Liver (tissue), 9 donors: ENCODE results near the gene PROKR1. TPM values are rescaled to one million over a fixed set of nuclear protein-coding genes. Genes with fewer than 3 reads are reported as not detected.

Experiments used
- DNase-seq: peaks from one replicate; pipeline ENCODE4 v3.0.0-alpha.2; 2017; ENCODE audit warnings: low spot score
- H3K27ac ChIP-seq, 2 donors: one replicate each; pipeline ENCODE4 v1.7.0; 2013; ENCODE audit warnings: inconsistent platforms in 2 of 2, low read length in 2 of 2, control low read depth in 1 of 2, low read depth in 1 of 2, mild to moderate bottlenecking in 1 of 2
- H3K27me3 ChIP-seq, 4 donors: one replicate each; pipeline versions ENCODE4 v1.6.1 to v1.7.0; 2013; ENCODE audit warnings: low read length in 3 of 4, inconsistent platforms in 1 of 4, mild to moderate bottlenecking in 1 of 4, moderate library complexity in 1 of 4; ENCODE audit not compliant: control insufficient read depth in 4 of 4, insufficient read depth in 4 of 4
- H3K36me3 ChIP-seq, 4 donors: one replicate each; pipeline versions ENCODE4 v1.6.1 to v1.7.0; 2013; ENCODE audit warnings: low read length in 3 of 4, mild to moderate bottlenecking in 3 of 4, low read depth in 1 of 4, moderate library complexity in 1 of 4; ENCODE audit not compliant: control insufficient read depth in 4 of 4, insufficient read depth in 3 of 4
- H3K4me1 ChIP-seq, 4 donors: one replicate each; pipeline versions ENCODE4 v1.6.1 to v1.7.0; 2013; ENCODE audit warnings: low read length in 3 of 4, mild to moderate bottlenecking in 3 of 4, moderate library complexity in 1 of 4; ENCODE audit not compliant: control insufficient read depth in 4 of 4, insufficient read depth in 4 of 4
- H3K4me3 ChIP-seq, 3 donors: one replicate each; pipeline versions ENCODE4 v1.6.1 to v1.7.0; 2013; ENCODE audit warnings: low read length in 3 of 3, control low read depth in 1 of 3, low read depth in 1 of 3, mild to moderate bottlenecking in 1 of 3
- H3K9ac ChIP-seq, 2 donors: one replicate each; pipeline ENCODE4 v1.7.0; 2013; ENCODE audit warnings: low read length in 2 of 2, mild to moderate bottlenecking in 2 of 2, moderate library complexity in 2 of 2, control low read depth in 1 of 2, low read depth in 1 of 2
- H3K9me3 ChIP-seq, 4 donors: one replicate each; pipeline versions ENCODE4 v1.6.1 to v1.7.0; 2013; ENCODE audit warnings: low read length in 3 of 4; ENCODE audit not compliant: control insufficient read depth in 4 of 4
- EGR1 ChIP-seq, 2 donors: IDR thresholded peaks; 2 replicates each; pipeline ENCODE4 v1.6.1; 2016 to 2018; ENCODE audit warnings: antibody characterized with exemption in 2 of 2, low read depth in 2 of 2
- FOXA2 ChIP-seq: IDR thresholded peaks from 2 replicates; pipeline ENCODE4 v1.6.1; 2016; ENCODE audit warnings: antibody characterized with exemption
- HNF4A ChIP-seq, 2 donors: conservative IDR thresholded peaks; 2 replicates each; pipeline ENCODE4 v1.6.1; 2016; ENCODE audit warnings: antibody characterized with exemption in 2 of 2, mild to moderate bottlenecking in 2 of 2
- HNF4G ChIP-seq: IDR thresholded peaks from 2 replicates; pipeline ENCODE4 v1.6.1; 2016; ENCODE audit warnings: antibody characterized with exemption
- JUND ChIP-seq, 2 donors: IDR thresholded peaks; 2 replicates each; pipeline ENCODE4 v1.6.1; 2016; ENCODE audit warnings: antibody characterized with exemption in 2 of 2
- MAX ChIP-seq: IDR thresholded peaks from 2 replicates; pipeline ENCODE4 v1.6.1; 2016; ENCODE audit warnings: antibody characterized with exemption
- NR2F2 ChIP-seq: IDR thresholded peaks from 2 replicates; pipeline ENCODE4 v1.6.1; 2016; ENCODE audit warnings: antibody characterized with exemption
- RAD21 ChIP-seq, 2 donors: IDR thresholded peaks; 2 replicates each; pipeline ENCODE4 v1.6.1; 2016; ENCODE audit warnings: antibody characterized with exemption in 2 of 2, mild to moderate bottlenecking in 2 of 2
- RXRA ChIP-seq, 2 donors: IDR thresholded peaks; 2 replicates each; pipeline ENCODE4 v1.6.1; 2017 to 2018; ENCODE audit warnings: antibody characterized with exemption in 2 of 2, mild to moderate bottlenecking in 1 of 2
- SP1 ChIP-seq: IDR thresholded peaks from 2 replicates; pipeline ENCODE4 v1.6.1; 2018; ENCODE audit warnings: antibody characterized with exemption, mild to moderate bottlenecking
- TAF1 ChIP-seq: conservative IDR thresholded peaks from 2 replicates; pipeline ENCODE4 v1.6.1; 2016; ENCODE audit warnings: antibody characterized with exemption, mild to moderate bottlenecking
- YY1 ChIP-seq: IDR thresholded peaks from 2 replicates; pipeline ENCODE4 v1.6.1; 2016; ENCODE audit warnings: antibody characterized with exemption, mild to moderate bottlenecking
- ZBTB33 ChIP-seq: IDR thresholded peaks from 2 replicates; pipeline ENCODE4 v1.6.1; 2016; ENCODE audit warnings: antibody characterized with exemption
- WGBS: extraction: QIAGEN DNeasy Blood & Tissue Kit; methylation state at CpG from one replicate; pipeline ENCODE4 v1.1.7; 2013; 5-methylcytosine and 5-hydroxymethylcytosine counted together
- polyA plus RNA-seq, 2 donors: library from polyadenylated mRNA; stranded (reverse) in 1 of 2; unstranded in 1 of 2; fragments of 200-250 nt in 1 of 2; fragments of >200 nt in 1 of 2; fragmentation: Nextera tagmentation in 1 of 2; extraction: Ambion mirVana in 1 of 2; gene quantifications; one replicate each; pipeline versions ENCODE4 v1.2.1 to v1.2.3, GENCODE V29; 2013 to 2015
- total RNA-seq, 2 donors: library from RNA; depleted of rRNA; stranded (reverse); fragments of >200 nt; gene quantifications; one replicate each; pipeline ENCODE4 v1.2.3, GENCODE V29; 2014
- TF ChIP-seq, protein P1 (sequence below): fragments of 150-350 bp; IDR thresholded peaks from 2 replicates; pipeline ENCODE4 v1.5.1; 2017; ENCODE audit warnings: improper control_type of control experiment, low read depth, low read length; ENCODE audit not compliant: missing input control
- TF ChIP-seq, protein P2 (sequence below): IDR thresholded peaks from 2 replicates; pipeline ENCODE4 v1.6.1; 2016; ENCODE audit warnings: antibody characterized with exemption, mild to moderate bottlenecking
- donor health status: healthy.
- donor health status: healthy.
- donor health status: healthy.
- donor health status: healthy.
- donor health status: healthy.

The PROKR1 gene
- total and polyA plus RNA-seq, 4 donors: 0.02 to 0.05 TPM; not detected in 2

- no peak overlapping the region for H3K27ac ChIP-seq
- H3K4me1 ChIP-seq: no peaks in the 10 kb centered on the region
- no peak for DNase-seq
- no peak overlapping the region for H3K9ac ChIP-seq
- H3K36me3 ChIP-seq: no peaks in the 10 kb centered on the region
- no peaks in the 10 kb centered on the region for H3K27me3 ChIP-seq
- peaks cover 0 to 3% (median 0%) of the 10 kb centered on the region in 4 donors for H3K9me3 ChIP-seq
- TF ChIP-seq, protein P1, sequence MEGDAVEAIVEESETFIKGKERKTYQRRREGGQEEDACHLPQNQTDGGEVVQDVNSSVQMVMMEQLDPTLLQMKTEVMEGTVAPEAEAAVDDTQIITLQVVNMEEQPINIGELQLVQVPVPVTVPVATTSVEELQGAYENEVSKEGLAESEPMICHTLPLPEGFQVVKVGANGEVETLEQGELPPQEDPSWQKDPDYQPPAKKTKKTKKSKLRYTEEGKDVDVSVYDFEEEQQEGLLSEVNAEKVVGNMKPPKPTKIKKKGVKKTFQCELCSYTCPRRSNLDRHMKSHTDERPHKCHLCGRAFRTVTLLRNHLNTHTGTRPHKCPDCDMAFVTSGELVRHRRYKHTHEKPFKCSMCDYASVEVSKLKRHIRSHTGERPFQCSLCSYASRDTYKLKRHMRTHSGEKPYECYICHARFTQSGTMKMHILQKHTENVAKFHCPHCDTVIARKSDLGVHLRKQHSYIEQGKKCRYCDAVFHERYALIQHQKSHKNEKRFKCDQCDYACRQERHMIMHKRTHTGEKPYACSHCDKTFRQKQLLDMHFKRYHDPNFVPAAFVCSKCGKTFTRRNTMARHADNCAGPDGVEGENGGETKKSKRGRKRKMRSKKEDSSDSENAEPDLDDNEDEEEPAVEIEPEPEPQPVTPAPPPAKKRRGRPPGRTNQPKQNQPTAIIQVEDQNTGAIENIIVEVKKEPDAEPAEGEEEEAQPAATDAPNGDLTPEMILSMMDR: no peak
- no peak for TF ChIP-seq HNF4G
- no peak for TF ChIP-seq YY1
- no peak overlapping the region for H3K4me3 ChIP-seq
These were observed 22.6 kb upstream of the PROKR1 start for GRCh38 chr2:68620772-68621171.

- Histone ChIP-seq H3K27me3 (no peaks in the 10 kb centered on the region), H3K4me3 (no peak overlapping the region), H3K27ac (no peak overlapping the region), H3K4me1 (no peaks in the 10 kb centered on the region), H3K9ac (no peak overlapping the region), H3K9me3 (peaks cover 0 to 3% (median 0%) of the 10 kb centered on the region in 4 donors), H3K36me3 (no peaks in the 10 kb centered on the region)
- TF ChIP-seq NR2F2: no peak
- TF ChIP-seq MAX: no peak
- no peak for TF ChIP-seq RAD21 (IDR thresholded peaks at IDR 0.05)
- TF ChIP-seq, protein P2, sequence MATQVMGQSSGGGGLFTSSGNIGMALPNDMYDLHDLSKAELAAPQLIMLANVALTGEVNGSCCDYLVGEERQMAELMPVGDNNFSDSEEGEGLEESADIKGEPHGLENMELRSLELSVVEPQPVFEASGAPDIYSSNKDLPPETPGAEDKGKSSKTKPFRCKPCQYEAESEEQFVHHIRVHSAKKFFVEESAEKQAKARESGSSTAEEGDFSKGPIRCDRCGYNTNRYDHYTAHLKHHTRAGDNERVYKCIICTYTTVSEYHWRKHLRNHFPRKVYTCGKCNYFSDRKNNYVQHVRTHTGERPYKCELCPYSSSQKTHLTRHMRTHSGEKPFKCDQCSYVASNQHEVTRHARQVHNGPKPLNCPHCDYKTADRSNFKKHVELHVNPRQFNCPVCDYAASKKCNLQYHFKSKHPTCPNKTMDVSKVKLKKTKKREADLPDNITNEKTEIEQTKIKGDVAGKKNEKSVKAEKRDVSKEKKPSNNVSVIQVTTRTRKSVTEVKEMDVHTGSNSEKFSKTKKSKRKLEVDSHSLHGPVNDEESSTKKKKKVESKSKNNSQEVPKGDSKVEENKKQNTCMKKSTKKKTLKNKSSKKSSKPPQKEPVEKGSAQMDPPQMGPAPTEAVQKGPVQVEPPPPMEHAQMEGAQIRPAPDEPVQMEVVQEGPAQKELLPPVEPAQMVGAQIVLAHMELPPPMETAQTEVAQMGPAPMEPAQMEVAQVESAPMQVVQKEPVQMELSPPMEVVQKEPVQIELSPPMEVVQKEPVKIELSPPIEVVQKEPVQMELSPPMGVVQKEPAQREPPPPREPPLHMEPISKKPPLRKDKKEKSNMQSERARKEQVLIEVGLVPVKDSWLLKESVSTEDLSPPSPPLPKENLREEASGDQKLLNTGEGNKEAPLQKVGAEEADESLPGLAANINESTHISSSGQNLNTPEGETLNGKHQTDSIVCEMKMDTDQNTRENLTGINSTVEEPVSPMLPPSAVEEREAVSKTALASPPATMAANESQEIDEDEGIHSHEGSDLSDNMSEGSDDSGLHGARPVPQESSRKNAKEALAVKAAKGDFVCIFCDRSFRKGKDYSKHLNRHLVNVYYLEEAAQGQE: no peak
- TF ChIP-seq HNF4G: no peak
- no peak for TF ChIP-seq SP1
- no peak for TF ChIP-seq HNF4A (conservative IDR thresholded peaks at IDR 0.05)
- TF ChIP-seq, protein P1: no peak
- TF ChIP-seq ZBTB33: no peak
- no peak for TF ChIP-seq FOXA2
- TF ChIP-seq RXRA (IDR thresholded peaks at IDR 0.05): no peak
- TF ChIP-seq JUND (IDR thresholded peaks at IDR 0.05): no peak
- TF ChIP-seq EGR1 (IDR thresholded peaks at IDR 0.05; ENCODE audit: low read depth in 2 of 2): no peak
- TF ChIP-seq TAF1: no peak
- no peak for TF ChIP-seq YY1
- no peak for DNase-seq
- 94% methylated on average over 6 of the region's 6 CpGs for WGBS
These were observed 19.6 kb upstream of the PROKR1 start for GRCh38 chr2:68623820-68624219.
